Thoracic aorta endothelial cell (primary cell): ENCODE measurements around the gene UPF3B. TPM values are rescaled to one million over a fixed set of nuclear protein-coding genes. Genes with fewer than 3 reads are reported as not detected.

ENCODE experiments used
- small RNA-seq: library from RNA; depleted of rRNA; stranded (forward); fragments of <200 nt; gene quantifications from one replicate; pipeline ENCODE3, GENCODE V24; 2012
- total RNA-seq: library from RNA; depleted of rRNA; stranded (reverse); fragments of >200 nt; gene quantifications from 2 replicates; pipeline ENCODE4 v1.2.3, GENCODE V29; 2012

The UPF3B gene
- 4.1 and 4.9 TPM in 2 replicates for total RNA-seq

GRCh38 chrX:119852382-119853353, at the start of gene UPF3B:
TSS of gene UPF3B (minus strand) at chrX:119852963. CDS start at chrX:119852928, 35 bp downstream.

GRCh38 chrX:119895843-119896326, 43.1 kb upstream of the UPF3B start, which contains the start of gene AKAP14:
TSS of gene AKAP14 (plus strand) at chrX:119895893. CDS start at chrX:119903224, 7,331 bp downstream.

GRCh38 chrX:119871599-119872395, 19.0 kb upstream of the UPF3B start, which contains the start of the genes NDUFA1 and RNF113A:
TSS of gene NDUFA1 (plus strand) at chrX:119871832. CDS start at chrX:119871912, 80 bp downstream.
TSS of gene RNF113A (minus strand) at chrX:119871733. CDS start at chrX:119871613, 120 bp downstream.

GRCh38 chrX:119791437-119792231, 61.1 kb downstream of the UPF3B start, which contains the start of gene RPL39:
TSS of gene RPL39 (minus strand) at chrX:119791630. CDS start at chrX:119791576, 54 bp downstream.

Small RNA genes within 50 kb of the gene (small RNA-seq; reads per million reads assigned to genes)
- not detected for gene SNORA69

Other genes with a start within 250 kb of the UPF3B start
- gene NKRF, start 246.5 kb downstream of the UPF3B start, total RNA-seq, result 14.1 and 14.4 TPM in 2 replicates
- 29.4 and 32.2 TPM in 2 replicates for gene SEPTIN6, start 159.8 kb downstream of the UPF3B start, total RNA-seq
- gene SOWAHD, start 94.4 kb downstream of the UPF3B start, total RNA-seq, result not detected in 2 replicates
- 1,694 and 2,039 TPM in 2 replicates for gene RPL39, start 61.3 kb downstream of the UPF3B start, total RNA-seq
- 10.4 and 13.0 TPM in 2 replicates for gene RNF113A, start 18.8 kb upstream of the UPF3B start, total RNA-seq
- gene NDUFA1, start 18.9 kb upstream of the UPF3B start, total RNA-seq, result 54.2 and 66.2 TPM in 2 replicates
- gene AKAP14, start 42.9 kb upstream of the UPF3B start, total RNA-seq, result not detected in 2 replicates
- 5.5 and 5.6 TPM in 2 replicates for gene NKAP, start 90.8 kb upstream of the UPF3B start, total RNA-seq
- gene RHOXF2B, start 224.7 kb upstream of the UPF3B start, total RNA-seq, result not detected in 2 replicates